Testis (tissue), 2 donors: Measurements from ENCODE around the gene PDE6D.

Source experiments
- POLR2A ChIP-seq: fragments of 450-650 bp; IDR thresholded peaks from one replicate; pipeline ENCODE4 v1.6.1; 2017; ENCODE audit warnings: antibody characterized with exemption, mild to moderate bottlenecking, moderate library complexity
- TF ChIP-seq, protein P1 (sequence below), 3 experiments: fragments of 450-650 bp in 2 of 3; fragments of 200-600 bp in 1 of 3; sonication (generic) in 1 of 3; IDR thresholded peaks; one replicate each; pipeline ENCODE4 v1.5.1; 2016 to 2019; ENCODE audit warnings: antibody characterized with exemption in 3 of 3, mild to moderate bottlenecking in 2 of 3, moderate library complexity in 1 of 3

DNA sequence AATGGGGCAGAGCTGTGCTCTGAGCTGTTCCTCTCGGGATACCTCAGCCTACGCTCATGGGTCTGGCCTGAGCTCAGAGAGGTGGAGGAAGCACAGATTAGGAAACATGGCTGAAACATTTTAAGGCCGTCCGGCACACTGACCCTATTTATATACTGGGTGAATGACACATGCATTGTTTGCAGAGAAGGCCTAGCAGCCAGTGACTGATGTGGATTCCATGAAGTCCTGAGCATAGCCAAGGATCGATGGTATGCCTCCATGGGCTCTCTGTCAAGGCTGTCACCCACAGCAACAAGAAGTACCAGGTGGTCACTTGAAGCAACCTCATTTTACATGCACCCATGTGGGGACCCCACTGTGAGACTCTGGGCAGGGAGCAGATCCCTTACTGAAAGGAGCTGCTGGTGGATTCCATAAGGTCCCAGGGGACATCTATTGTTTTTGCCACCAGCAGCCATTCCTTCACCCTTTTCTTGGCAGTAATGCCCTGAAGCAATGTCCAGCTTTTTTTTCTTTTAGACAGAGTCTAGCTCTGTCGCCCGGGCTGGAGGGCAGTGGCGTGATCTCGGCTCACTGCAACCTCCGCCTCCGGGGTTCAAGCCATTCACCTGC, 64.3 kb downstream of the PDE6D start:
- TF ChIP-seq POLR2A, result no peak
- TF ChIP-seq, protein P1, sequence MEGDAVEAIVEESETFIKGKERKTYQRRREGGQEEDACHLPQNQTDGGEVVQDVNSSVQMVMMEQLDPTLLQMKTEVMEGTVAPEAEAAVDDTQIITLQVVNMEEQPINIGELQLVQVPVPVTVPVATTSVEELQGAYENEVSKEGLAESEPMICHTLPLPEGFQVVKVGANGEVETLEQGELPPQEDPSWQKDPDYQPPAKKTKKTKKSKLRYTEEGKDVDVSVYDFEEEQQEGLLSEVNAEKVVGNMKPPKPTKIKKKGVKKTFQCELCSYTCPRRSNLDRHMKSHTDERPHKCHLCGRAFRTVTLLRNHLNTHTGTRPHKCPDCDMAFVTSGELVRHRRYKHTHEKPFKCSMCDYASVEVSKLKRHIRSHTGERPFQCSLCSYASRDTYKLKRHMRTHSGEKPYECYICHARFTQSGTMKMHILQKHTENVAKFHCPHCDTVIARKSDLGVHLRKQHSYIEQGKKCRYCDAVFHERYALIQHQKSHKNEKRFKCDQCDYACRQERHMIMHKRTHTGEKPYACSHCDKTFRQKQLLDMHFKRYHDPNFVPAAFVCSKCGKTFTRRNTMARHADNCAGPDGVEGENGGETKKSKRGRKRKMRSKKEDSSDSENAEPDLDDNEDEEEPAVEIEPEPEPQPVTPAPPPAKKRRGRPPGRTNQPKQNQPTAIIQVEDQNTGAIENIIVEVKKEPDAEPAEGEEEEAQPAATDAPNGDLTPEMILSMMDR (IDR thresholded peaks at IDR 0.05), result no peak
